ENCODE measurements around the gene ADORA2A. TPM values are rescaled to one million over a fixed set of nuclear protein-coding genes. Genes with fewer than 3 reads are reported as not detected.
A peak's percentile ranks its signal among the peaks of the same experiment; 100 is the strongest.

The ADORA2A gene
- 1 to 10 TPM; 2.6 to 4.2 (median 3.5) TPM for total RNA-seq

- DNase-seq (ENCODE audit: low spot score in 2 of 2), result no peak
- H3K27me3 ChIP-seq, result peaks cover 0 to 17% of the 10 kb centered on the region in 2 donors
- no peak for TF ChIP-seq POLR2A (IDR thresholded peaks at IDR 0.05)
- TF ChIP-seq CTCF (IDR thresholded peaks at IDR 0.05), result no peak
- TF ChIP-seq EP300 (IDR thresholded peaks at IDR 0.05), result no peak
- H3K27ac ChIP-seq, result peak within 1 kb of the TSS in 1 of 4 donors; percentile 84
- H3K4me1 ChIP-seq, result peaks cover 0 to 39% (median 26%) of the 10 kb centered on the region in 4 donors
- no peaks in the 10 kb centered on the region for H3K9me3 ChIP-seq
- H3K4me3 ChIP-seq, result peak within 1 kb of the TSS in 1 of 4 donors; percentile 23
- no peaks in the 10 kb centered on the region for H3K36me3 ChIP-seq
- 61 to 76% methylated on average over 15 to 21 of the region's 22 CpGs for WGBS, 2 donors
Observed at GRCh38 chr22:24427500-24428164, at the start of gene ADORA2A. TSS of gene ADORA2A (plus strand) at chr22:24427599. CDS start at chr22:24433405, 5,806 bp downstream.

GRCh38 chr22:24379536-24379935, 47.9 kb upstream of the ADORA2A start:
- WGBS, 2 donors, result 44 to 50% methylated on average over 2 of the region's 2 CpGs
- no peak for TF ChIP-seq CTCF (IDR thresholded peaks at IDR 0.05)
- TF ChIP-seq EP300 (IDR thresholded peaks at IDR 0.05), result no peak

GRCh38 chr22:24380220-24380904, 47.0 kb upstream of the ADORA2A start:
- H3K27ac ChIP-seq, result no peak overlapping the region
- peaks cover 0 to 14% (median 0%) of the 10 kb centered on the region in 4 donors for H3K9me3 ChIP-seq
- H3K36me3 ChIP-seq, result peaks cover 0 to 40% (median 9%) of the 10 kb centered on the region in 3 donors
- 75 to 77% methylated on average over 7 of the region's 7 CpGs for WGBS, 2 donors
- TF ChIP-seq EP300 (IDR thresholded peaks at IDR 0.05) (no peak), POLR2A (IDR thresholded peaks at IDR 0.05) (no peak), CTCF (IDR thresholded peaks at IDR 0.05) (no peak)
- H3K4me3 ChIP-seq, result no peak overlapping the region
- no peaks in the 10 kb centered on the region for H3K4me1 ChIP-seq
- H3K27me3 ChIP-seq, result no peaks in the 10 kb centered on the region
- no peak for DNase-seq (ENCODE audit: low spot score in 2 of 2)

More at GRCh38 chr22:24379536-24379935, 47.9 kb upstream of the ADORA2A start:
- H3K4me3 ChIP-seq, result no peak overlapping the region
- H3K27me3 ChIP-seq, result no peaks in the 10 kb centered on the region
- DNase-seq (ENCODE audit: low spot score in 2 of 2), result no peak
- peaks cover 0 to 16% (median 0%) of the 10 kb centered on the region in 4 donors for H3K9me3 ChIP-seq
- H3K4me1 ChIP-seq, result no peaks in the 10 kb centered on the region
- no peak overlapping the region for H3K27ac ChIP-seq
- peaks cover 0 to 43% (median 9%) of the 10 kb centered on the region in 3 donors for H3K36me3 ChIP-seq

GRCh38 chr22:24380905-24381230, 46.5 kb upstream of the ADORA2A start:
- Histone ChIP-seq H3K36me3 (peaks cover 0 to 35% (median 9%) of the 10 kb centered on the region in 3 donors), H3K27ac (no peak overlapping the region), H3K4me3 (no peak overlapping the region), H3K9me3 (peaks cover 0 to 9% (median 0%) of the 10 kb centered on the region in 4 donors), H3K4me1 (no peaks in the 10 kb centered on the region), H3K27me3 (no peaks in the 10 kb centered on the region)
- WGBS, 2 donors, result 77 to 89% methylated on average over 1 of the region's 1 CpG
- TF ChIP-seq EP300 (IDR thresholded peaks at IDR 0.05) (no peak), CTCF (IDR thresholded peaks at IDR 0.05) (no peak), POLR2A (IDR thresholded peaks at IDR 0.05) (no peak)
- no peak for DNase-seq (ENCODE audit: low spot score in 2 of 2)

- TF ChIP-seq EP300 (IDR thresholded peaks at IDR 0.05) (no peak), POLR2A (IDR thresholded peaks at IDR 0.05) (no peak), CTCF (IDR thresholded peaks at IDR 0.05) (no peak)
- Histone ChIP-seq H3K4me3 (no peak overlapping the region), H3K27ac (no peak overlapping the region), H3K9me3 (no peaks in the 10 kb centered on the region), H3K4me1 (no peaks in the 10 kb centered on the region), H3K27me3 (no peaks in the 10 kb centered on the region), H3K36me3 (peaks cover 0 to 13% (median 4%) of the 10 kb centered on the region in 3 donors)
- DNase-seq (ENCODE audit: low spot score in 2 of 2), result no peak
- WGBS, 2 donors, result 93 to 96% methylated on average over 2 of the region's 2 CpGs
Observed at GRCh38 chr22:24383061-24383460, 44.3 kb upstream of the ADORA2A start.
